Stimulated activated CD8-positive, alpha-beta memory T cell treated with anti-CD3 and anti-CD28 coated beads, Interleukin-7, amount 100 ng/mL, for 24 hours (primary cell): ENCODE data around the gene EMILIN2.
"Not testable (repeated sequence)": the region's sequence is repeated elsewhere in the genome, so short reads cannot be mapped to it uniquely, and the experiment has no call there.

Experiments
- DNase-seq: peaks from one replicate; pipeline ENCODE4 v3.0.0-alpha.2; 2020; ENCODE audit warnings: low read depth

EMILIN2 gene

DNA sequence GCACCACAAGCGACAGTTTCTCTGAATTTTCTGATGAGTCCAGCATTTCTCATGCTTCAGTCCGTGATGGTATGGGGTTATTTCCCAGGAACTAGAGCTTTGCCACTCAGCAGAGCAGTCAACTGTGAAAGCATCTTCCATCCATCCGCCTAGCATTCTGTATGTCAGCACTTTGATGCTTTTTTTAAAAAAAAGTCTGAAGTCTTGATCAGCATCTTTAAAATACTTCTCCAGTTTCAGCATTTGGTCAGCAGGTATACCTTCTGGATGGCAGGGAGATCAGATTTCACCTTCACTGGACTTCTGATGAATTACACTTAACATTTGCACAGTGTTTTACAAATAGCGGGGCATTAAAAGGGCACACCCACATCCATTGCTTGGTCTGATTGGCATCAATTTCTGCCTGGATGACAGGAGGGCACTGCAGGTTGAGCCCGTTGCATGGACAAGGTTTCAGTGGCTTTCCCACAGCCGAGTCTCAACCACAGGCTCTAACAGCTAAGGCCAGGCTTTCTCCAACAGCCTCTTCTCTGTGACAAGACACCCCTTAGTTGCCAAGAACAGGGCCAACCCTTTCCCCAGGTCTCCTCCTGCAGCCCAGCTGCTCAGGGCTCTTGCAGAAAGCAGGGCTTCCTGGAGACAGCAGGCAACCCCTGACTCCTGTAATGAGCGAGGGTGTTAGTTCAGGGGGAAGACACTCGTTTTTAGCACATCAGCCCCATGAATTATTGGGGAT is 54.0 kb downstream of the EMILIN2 start:
- DNase-seq, result no peak

GRCh38 chr18:2901423-2901985 is 54.7 kb downstream of the EMILIN2 start:
- no peak for DNase-seq

GRCh38 chr18:2902327-2902726 is 55.5 kb downstream of the EMILIN2 start:
- no peak for DNase-seq

DNA sequence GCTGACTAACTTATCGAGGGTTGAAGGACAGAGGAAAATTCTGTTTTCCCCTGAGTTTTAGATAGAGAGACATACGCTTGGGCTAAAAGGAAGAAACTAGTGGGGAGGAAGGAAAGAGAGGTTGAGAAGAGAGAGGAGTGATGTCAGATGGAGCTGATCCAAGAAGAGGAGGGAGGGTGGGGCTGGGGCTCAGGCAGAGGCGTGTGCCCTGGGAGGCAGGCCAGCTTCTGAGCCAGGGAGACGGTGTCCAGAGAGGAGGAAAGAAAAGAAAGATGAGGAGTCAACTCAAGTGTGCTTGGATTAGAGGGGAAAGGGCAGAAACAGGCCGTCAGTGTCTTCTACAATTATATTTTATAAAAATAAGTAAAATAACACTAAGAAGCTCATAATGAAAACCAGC is 56.2 kb downstream of the EMILIN2 start:
- no peak for DNase-seq

- no peak for DNase-seq
Observed at GRCh38 chr18:2905854-2906703, 59.3 kb downstream of the EMILIN2 start.

DNA sequence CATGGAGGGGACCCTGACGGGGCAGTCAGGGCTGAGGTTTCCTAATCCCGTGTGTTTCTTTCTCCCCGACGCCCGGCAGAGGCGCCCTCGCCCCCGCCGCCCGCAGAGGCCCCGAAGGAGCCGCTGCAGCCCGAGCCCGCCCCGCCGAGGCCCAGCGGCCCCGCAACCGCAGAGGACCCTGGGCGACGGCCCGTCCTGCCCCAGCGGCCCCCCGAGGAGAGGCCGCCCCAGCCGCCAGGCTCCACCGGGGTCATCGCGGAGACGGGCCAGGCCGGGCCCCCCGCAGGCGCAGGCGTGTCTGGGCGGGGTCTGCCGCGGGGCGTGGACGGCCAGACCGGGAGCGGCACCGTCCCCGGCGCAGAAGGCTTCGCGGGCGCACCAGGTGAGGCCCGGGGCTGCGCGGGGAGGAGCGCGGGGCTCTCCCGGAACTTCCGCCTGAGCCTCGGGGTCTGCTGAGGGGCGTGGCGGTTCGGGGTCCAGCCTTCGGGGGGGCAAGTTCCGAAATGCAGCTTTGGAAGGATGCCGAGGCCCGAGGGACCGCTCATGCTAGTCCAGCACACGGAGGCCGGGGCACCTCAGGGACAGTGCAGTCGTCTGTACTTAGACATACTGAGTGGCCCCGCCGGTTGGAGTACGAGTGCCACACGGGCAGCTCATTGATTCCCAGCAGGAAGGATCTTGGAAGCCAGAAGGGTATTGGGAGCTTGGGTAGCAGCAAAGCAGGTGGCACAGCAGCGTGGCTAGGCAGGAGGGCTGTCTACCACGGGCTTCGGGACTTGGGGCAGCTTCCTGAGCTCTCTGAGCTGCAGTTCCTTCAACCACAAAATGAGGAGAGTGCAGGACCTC is 60.1 kb downstream of the EMILIN2 start:
- DNase-seq, result no peak

GRCh38 chr18:2907550-2908135 is 60.8 kb downstream of the EMILIN2 start:
- DNase-seq, result no peak

DNA sequence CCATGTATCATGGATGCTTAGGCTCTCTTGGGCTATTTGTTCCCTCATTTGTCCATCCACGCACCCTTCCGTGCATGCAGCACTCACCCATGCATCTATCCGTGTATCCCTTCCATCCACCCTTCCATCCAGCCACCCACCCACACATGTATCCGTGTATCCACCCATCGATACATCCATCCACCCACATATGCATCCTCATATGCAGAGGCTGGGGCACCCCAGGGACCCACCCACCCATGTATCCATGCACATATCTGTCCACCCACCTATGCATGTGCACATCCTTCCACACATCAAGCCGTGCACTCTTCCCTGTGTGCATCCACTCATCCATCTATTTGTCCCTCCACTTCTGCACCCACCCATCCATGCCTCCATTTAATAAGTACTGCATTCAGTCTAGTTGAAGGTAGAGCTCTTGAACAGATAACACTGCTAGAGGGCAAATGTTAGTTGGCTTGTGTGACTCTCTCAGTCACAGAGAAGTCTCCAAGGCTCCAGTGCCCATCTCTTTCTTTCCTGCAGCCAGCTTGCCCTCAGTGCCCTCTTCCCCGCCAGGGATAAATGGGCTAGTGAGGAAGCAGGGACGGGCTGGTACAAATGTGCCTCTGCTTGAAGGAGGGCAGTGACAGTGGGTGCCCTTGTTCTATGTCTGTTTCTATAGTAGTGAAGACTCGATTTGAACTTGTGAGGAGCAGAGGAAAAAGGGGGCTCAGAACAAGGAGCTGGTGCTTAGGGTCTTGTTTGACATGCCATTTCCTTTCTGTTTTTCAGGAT is 61.5 kb downstream of the EMILIN2 start:
- no peak for DNase-seq

DNA sequence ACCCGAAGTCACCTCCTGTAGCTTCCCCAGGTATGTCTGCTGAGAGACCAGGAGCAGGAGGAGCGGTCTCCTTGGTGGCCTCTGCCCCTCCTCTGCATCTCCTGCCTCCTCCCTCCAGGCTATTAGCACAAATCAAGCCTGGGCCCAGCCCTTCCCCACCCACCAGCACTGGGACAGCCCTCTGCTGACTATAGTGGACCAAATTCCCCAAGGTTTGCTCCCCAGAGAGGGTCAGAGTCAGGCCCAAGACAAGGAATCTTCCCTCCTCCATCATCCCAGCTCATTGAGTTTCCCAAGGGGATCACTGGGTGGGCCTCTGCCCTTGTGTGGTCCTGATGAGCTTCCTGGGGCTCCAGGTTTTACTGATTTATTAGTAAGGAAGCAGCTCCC is 62.1 kb downstream of the EMILIN2 start:
- DNase-seq, result no peak

DNA sequence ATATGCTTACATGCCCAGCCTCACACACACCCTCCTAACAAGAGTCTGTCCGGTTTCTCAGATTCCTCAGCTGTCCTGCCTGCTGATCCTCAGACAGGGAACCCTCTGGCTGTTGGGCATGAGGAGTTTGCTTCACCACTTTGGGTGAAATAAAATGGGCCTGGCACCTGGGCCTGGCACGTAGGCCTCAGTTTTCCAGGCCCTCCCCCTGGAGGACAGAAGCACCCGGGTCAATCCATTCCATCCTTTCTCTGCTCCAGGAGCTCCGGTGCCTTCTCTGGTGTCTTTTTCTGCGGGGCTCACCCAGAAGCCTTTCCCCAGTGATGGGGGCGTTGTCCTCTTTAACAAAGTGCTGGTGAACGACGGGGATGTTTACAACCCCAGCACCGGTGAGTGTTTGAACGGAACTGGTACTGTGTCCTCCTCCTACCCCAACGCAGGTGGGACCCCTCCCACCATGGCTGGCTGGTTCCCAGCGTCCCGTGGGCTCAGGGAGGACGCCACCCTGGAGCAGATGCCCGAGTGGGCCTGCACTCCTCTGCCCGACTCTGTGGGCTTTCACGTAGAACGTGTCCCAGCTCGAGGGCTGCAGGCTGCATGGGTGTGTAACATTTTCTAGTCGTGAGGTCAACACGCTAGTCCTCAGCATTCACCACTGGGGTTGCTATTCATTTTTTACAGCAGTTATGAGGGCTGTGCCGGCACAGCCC is 62.8 kb downstream of the EMILIN2 start:
- DNase-seq, result no peak

DNA sequence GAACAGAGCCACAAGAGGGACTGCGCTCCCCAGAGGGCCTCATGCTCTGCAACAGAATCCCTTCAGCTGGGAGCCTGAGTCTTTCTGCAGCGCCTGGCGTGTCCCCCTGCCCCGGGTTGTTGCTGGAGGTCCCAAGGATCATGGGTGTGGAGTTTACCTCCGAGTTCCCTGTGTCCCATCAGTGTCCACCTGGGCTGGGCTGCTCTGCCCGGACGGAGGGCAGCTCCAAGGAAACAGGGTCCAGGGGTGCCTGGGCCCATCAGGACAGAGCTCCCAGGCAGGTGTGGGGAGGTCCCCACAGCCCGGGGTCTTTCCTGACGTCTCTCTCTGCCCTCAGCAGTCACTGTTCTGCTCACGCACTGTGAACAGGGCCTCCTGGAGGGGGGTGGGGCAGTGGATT is 63.5 kb downstream of the EMILIN2 start:
- no peak for DNase-seq

DNA sequence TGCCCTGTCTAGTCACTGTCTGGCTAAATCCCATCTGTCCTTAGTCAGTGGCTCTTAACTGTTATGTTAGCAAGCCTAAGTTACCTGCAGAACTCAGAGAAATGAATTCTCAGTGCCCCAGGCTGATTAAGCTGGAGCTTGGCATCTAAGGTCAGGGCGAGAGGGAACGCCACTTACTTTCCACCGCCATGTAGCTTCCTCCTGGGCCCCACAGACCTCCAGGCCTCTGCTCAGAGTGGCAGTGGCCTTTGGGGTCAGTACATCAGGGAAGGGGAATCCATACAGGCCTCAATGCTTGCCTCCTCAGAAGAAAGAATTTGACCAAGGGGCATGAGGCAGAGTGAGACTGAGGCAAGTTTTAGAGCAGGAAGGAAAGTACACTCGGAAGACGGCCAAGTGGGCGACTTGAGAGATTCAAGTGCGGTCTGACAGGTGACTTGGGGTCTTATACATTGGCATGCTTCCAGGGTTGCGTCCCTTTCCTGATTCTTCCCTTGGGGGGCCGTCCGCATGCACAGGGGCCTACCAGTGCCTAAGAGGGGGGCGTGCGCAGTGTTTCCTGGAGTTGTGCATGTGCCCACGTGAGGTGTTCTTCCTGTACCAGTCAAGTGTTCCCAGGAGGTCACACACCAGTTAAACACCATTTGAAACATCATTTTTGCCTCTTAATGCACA is 64.1 kb downstream of the EMILIN2 start:
- DNase-seq, result no peak

DNA sequence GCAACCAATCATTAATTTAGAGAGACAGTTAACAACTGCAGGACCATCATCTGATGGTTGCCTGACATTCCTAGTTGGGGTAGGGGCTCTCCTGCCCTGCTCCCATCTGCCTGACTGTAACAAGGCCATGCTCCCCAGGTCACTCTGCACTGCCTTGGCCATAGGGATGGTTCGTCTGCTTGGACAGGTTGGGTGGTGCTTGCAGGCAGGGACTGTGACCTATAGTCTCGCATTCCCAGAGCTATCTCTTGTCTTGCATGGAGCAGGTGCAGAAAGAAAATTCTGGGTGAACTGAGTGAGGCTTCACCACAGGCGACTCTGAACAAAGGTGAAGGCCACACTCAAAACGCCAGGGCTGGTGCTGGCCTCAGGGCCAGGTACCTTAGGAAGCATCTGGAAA is 64.7 kb downstream of the EMILIN2 start:
- DNase-seq, result no peak

- no peak for DNase-seq
Observed at GRCh38 chr18:2912357-2913299, 65.8 kb downstream of the EMILIN2 start.

GRCh38 chr18:2913398-2914005 is 66.7 kb downstream of the EMILIN2 start:
- no peak for DNase-seq

DNA sequence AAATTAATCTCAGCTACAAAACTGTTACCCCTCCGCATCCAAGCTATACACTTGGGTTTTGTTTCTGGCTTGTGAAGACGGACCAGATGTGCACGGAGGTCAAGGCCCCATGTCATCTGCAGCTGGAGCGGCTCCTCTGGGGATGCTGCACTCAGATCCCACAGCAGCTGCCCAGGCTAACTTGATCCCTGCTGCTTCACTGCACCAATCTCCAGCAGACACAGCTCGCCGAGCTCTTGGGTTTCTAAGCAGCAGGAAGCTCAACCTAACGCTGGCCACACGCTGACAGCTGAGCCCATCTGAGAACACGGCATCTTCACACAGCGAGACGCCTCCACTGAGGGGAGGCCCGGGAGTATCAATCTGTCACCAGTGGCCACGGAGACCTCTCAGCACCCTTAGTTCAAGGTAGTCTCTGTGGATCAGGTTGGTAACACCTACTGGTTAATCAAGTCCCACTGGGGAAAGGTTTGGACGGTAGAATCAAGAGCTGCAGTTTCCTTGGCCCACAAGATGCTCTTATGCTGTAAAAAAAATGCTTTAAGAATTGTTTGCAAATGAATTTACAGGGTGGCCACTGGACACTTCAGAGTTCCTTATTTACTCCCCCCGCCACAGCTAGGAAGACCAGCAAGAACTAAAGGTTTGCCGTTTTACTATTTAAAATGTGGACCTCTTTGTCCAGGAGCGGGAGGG is 67.5 kb downstream of the EMILIN2 start:
- no peak for DNase-seq

DNA sequence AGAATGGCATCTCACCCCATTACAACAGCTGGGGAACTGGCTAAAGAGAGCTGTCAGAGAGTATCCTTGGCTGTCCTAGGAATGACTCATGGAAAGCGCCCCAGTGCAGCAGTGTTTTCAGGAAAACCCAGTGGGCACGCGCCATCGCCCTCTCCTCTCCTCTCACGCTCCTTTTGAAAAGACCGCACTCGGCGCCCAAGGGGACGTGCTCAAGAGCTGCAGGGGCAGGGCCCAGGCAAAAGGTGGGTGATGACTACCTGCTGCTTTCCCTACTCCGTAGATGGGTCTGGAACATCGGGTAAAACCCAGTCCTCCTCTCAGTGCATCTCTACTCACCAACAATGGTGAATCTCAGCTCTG is 68.1 kb downstream of the EMILIN2 start:
- no peak for DNase-seq

- DNase-seq, result not testable (repeated sequence)
Observed at GRCh38 chr18:2915486-2915885, 68.7 kb downstream of the EMILIN2 start.
